NCI-H460 (cell line): Measurements from ENCODE around the gene ERCC6L. TPM values are rescaled to one million over a fixed set of nuclear protein-coding genes. Genes with fewer than 3 reads are reported as not detected.
"Not testable (repeated sequence)": the region's sequence is repeated elsewhere in the genome, so short reads cannot be mapped to it uniquely, and the experiment has no call there.

Experiments used
- DNase-seq: peaks from one replicate; pipeline ENCODE4 v3.0.0-alpha.2; 2016; ENCODE audit warnings: low read depth; ENCODE audit errors: extremely low read depth
- total RNA-seq: library from RNA; depleted of rRNA; stranded (reverse); fragments of >200 nt; shearing (Covaris generic); gene quantifications from 2 replicates; pipeline ENCODE4 v1.2.3, GENCODE V29; 2014

ERCC6L gene
- total RNA-seq, 1 experiment from 2014 or later = 6.7 TPM

GRCh38 chrX:72254816-72255215 lies 16.0 kb upstream of the ERCC6L start:
- DNase-seq = no peak

DNA sequence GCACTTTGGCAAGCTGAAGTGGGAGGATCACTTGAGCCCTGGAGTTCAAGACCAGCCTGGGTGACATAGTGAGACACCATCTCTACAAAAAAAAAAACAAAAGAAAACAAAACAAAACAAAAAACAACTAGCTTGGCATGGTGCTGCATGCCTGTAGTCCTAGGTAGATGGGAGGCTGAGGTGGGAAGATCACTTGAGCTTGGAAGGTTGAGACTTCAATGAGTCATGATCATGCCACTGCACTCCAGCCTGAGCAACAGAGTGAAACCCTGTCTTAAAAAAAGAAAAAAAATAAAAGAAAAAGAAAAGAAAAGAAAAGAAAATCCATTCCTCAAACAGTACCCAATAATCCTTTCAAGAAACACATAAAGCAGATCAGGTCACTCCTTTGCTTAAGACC lies 14.9 kb upstream of the ERCC6L start:
- DNase-seq = no peak

- DNase-seq = no peak
Measured at GRCh38 chrX:72247206-72247942, 8.5 kb upstream of the ERCC6L start.

DNA sequence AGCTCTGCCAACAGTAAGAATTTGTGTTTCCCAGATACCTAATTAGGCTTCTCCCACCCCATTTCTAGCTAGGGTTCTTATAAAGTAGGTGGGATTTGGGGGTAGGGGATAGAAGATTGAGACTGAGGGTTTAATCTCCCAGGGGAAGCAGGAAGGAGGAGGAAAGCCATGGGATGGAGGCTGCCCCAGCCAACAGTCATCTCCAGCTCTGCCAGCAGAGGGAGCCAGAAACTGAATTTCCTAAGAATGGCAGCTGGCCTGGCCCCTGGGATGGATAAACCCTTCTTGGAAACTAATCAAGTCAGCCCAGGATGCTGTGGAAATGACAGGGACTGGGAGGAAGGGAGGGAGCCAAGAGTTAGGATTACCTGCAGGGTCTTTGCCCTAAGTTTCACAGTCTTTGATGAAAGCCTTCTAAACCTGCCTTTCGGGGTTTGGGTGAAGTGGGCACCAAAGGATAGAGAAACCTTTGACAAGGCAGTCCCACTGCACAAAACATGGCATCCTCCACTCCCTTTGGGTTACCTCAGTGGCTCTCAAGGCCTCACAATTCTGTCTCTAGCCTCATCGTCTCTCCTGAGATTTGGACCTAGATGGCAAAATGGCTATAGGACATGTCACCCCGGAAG lies 6.7 kb upstream of the ERCC6L start:
- DNase-seq = peak; percentile 68

DNA sequence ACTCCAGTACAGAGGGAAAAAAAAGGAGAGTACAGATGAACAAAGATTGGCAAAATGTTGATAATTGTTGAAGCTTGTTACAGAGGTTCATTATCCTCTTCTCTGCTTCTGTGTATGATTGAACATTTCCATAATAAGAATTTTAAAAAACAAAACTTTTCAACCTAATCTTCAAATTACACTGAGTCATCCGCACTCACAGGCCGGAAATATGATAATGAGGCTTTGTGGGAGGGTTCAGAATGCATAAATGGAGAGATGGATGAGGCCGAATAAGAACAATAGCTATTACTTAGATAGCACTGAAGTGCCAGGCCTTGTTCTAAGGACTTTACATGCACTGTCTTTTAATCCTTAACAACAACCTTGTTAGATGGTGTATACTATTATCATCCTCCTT lies 4.6 kb upstream of the ERCC6L start:
- DNase-seq = no peak

DNA sequence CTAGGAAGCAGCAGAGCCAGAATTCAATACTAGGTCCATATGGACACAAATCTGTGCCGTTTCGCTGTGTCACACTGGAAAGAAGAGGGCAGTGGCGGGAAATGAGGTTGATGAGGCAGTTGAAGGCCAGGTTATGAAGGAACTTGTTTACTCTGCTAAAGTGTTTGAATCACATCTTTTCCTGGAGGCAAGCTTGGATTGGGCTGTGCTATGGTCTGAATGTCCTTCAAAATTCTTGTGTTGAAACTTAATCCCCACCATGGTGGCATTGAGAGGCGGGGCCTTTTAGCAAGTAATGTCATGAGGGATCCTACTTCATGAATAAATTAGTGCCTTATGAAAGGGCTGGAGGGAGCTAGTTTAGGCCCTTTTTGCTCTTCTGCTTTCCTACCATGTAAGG lies 2.1 kb upstream of the ERCC6L start:
- no peak for DNase-seq

DNA sequence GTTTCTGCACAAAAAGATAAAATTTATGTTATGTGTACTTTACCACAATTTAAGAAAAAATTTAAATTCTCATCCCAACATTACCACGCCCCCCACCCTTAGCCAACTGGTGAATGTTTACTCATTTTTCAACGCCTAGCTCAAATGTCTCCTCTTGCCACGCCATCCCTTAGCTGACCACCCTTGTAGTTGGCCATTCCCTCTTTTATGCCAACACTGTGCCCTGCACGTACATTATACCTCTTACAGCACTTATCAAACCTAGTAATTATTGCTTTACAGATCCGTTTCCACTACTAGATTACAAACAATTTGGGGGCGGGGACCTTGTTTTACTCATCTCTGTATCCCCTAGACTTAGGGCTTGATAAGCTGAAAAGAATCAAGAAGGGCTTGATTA lies 644 bp downstream of the ERCC6L start:
- no peak for DNase-seq

GRCh38 chrX:72236841-72237240 lies 2.0 kb downstream of the ERCC6L start:
- DNase-seq = no peak

DNA sequence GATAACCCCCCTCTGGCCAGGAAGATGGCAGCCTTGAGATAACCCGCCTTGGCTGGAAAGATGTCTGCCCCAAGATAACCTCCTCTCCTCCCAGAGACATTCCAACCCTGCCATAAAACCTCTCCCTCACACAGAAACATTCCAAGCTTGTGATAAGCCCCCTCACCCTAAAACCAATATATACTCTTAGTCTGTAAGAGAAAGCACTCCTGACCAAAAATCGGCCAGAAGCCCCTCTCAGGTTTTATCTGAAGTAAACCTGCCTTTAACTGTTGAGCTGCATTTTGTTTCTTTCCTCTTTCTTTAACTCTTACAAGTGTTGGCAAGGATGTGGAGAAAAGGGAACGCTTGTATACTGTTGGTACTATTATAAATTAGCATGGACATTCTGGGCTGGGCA lies 8.5 kb downstream of the ERCC6L start:
- DNase-seq = no peak

DNA sequence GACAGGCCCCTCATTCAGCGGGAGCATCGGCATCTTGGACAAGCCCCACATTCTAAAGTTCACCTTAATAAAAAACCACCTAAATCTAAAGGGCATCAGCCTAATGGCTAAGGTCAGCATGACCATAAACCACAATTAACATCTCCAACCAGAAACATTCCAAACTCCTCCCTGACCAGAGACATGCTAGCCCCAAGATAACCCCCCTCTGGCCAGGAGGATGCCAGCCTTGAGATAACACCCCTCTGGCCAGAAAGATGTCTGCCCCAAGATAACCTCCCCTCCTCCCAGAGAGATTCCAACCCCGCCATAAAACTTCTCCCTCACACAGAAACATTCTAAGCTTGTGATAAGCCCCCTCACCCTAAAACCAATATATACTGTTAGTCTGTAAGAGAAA lies 18.5 kb downstream of the ERCC6L start:
- DNase-seq = not testable (repeated sequence)

DNA sequence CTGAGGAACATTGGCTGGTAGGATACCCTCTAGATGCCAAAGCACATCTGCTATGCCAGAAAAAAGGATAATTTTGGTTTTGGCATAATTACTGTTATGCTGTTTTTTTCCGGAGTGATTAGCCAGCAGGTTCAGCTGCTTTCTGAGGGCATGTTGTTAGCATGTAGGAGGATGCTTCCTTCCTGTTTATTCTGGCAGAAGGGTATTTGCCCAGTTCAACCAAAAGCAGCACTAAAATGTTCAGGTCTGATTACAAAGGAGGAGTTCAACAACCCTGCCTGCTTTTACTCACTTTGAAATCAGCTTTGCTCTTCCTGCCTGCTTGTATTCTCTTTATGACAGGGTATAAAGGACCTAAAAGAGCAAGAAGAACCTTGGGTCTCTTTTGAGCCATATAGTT lies 21.9 kb downstream of the ERCC6L start:
- no peak for DNase-seq

DNA sequence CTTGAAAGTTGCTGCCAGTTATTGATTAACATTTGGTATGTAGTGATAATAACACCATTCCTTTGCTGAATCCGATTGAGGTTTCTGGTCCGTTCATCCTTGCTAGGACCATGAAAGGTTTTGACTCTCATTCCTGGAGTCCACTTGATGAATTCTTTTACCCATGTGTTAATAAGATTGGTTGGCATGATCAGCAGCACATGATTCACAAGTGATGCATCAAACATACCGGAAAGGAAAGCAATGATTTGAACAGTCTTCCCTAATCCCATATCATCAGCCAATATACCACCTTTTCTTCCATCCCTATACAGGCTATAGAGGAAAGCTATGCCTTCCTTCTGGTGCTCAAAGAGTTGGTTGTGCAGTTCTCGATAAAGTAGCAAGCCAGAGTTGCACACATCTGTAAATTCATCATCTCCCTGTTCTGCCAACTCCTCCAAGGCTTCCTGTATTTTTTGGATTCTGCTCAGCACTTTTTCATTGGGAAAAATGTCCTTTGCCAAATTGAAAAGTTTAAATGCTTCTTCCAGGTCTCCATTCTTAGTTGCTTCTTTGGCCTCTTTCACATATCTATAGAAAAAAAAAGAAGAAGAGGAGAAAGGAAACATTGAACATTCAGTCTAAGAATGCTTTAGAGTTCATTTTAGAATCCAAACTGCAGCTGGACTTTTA lies 30.6 kb downstream of the ERCC6L start:
- DNase-seq = no peak

DNA sequence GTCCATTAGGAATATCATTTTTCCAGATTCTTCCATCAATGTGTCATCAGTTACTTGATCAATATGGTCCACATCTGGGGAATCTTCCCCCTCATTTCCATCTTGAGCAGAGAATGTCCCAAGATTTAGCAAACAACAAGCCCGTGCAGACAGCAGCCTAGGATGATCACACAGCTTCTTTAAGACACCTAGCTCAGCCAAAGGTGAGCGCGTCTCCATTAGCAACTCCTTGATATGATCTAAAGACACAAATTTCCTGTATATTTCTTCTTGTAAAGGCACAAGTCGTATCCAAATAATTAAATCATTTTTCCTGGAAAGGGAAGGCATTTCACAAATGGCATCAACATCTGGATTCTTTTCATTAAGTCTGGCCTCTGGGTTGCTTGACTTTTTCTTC lies 31.5 kb downstream of the ERCC6L start:
- no peak for DNase-seq

DNA sequence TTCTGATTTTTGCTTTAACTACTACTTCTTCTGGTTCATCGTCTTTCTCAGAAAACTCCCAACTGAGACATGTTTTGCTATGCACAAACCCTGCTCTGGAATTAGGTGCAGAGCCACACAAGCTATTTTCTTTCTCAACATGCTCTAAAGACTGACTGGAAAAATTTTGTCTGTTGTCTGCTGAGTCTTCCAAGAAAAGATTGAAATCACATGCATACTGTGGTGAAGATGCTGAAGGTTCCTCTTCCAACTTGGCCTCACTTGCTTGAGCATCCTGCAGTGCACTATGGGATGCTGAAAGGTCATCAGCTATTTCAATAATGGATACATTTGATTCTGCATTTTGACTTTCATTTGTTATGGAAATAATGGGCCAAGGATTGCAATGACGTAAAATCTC lies 33.1 kb downstream of the ERCC6L start:
- no peak for DNase-seq

DNA sequence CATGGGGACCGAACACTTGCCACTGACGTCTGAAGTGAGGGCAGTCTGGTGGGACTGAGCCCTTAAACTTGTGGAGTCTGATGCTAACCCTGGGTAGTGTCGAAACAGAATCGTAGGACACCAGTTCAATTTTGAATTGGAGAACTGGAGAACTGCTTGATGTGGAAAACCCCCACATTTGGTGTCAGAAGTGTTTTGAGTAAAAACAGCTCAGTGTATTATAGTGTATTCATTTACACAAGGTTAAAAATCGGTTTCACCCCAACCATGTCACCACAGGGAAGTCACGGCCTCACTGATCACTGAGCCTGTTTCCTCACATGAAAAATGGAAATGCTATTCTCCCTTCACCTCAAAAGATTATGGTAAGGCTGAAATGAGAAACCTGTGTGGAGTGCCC lies 35.4 kb downstream of the ERCC6L start:
- no peak for DNase-seq

DNA sequence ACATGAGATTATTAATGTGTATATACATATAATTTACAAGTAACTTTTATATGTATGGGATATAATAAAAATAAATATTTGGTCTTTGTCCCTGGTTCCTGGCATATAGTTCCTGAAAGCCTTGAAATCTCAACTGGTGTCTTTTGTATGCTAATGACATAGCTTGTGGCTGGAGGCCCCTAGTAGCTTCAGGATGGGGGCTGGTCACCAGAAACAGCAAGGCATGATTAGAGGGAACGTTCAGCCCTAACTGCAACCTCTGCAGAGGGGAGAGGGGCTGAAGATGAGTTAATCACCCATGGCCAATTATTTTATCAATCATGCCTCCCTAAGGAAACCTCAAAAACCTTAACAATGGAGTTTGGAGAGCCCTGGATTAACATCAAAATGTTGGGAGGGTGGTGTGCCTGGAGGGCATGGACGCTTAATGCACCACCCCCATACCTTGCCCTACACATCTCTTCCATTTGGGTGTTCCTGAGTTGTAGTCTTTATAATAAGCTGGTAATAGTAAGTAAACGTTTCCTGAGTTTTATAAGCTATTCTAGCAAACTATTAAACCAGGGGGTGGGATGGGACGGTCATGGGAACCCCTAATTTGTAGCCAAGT lies 35.9 kb downstream of the ERCC6L start:
- DNase-seq = no peak

DNA sequence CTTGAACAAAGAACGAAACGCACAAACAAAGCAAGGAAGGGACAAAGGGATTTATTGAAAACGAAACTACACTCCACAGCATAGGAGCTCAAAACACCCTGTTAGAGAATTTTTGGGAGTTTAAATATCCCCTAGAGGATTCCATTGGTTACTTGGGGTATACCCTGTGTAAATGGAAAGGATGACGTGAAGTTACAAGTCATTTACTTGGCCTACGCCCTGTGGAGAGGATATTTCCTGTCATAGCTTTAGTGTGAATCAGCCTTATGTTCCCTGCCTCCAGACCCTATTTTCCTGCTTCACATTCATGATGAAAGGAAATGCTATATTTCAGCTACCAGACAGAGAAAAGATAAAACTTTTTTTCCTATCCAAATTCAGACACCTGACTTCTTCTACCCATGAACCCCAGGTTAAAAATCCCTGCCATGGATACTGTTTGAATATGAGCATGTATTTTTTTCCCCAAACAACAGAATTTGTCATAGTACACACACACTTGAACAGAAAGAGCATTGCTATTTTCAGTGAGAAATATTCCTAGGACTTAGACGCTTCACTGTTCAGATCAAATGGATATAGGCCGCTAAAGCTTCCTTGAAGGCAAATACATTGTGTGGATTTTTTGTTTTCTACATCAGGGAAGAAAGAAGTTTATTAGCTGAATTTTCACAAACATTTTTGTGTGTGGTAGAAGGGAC lies 36.8 kb downstream of the ERCC6L start:
- peak; percentile 79 for DNase-seq

- no peak for DNase-seq
Measured at GRCh38 chrX:72182924-72183323, 55.9 kb downstream of the ERCC6L start.

- DNase-seq = peak; percentile 97
Measured at GRCh38 chrX:72181178-72182125, 57.4 kb downstream of the ERCC6L start, which contains the start of gene PIN4. TSS of gene PIN4 (plus strand) at chrX:72181757. CDS start at chrX:72181786, 29 bp downstream.

GRCh38 chrX:72180539-72180938 lies 58.3 kb downstream of the ERCC6L start:
- no peak for DNase-seq
